WERI-Rb-1 (cell line): ENCODE measurements around the gene RRBP1.

Experiments
- DNase-seq: peaks from one replicate; pipeline ENCODE4 v3.0.0-alpha.2; 2020
- H3K27ac ChIP-seq: fragments of 250-450 bp; sonication (Bioruptor Pico); 2 replicates; pipeline ENCODE4 v1.5.1; 2020; ENCODE audit warnings: mild to moderate bottlenecking, moderate library complexity
- H3K27me3 ChIP-seq: fragments of 250-450 bp; sonication (Bioruptor Pico); 2 replicates; pipeline ENCODE4 v1.5.1; 2021; ENCODE audit warnings: mild to moderate bottlenecking, low read depth, moderate library complexity; ENCODE audit not compliant: insufficient read depth, severe bottlenecking
- H3K36me3 ChIP-seq: fragments of 250-450 bp; sonication (Bioruptor Pico); 2 replicates; pipeline ENCODE4 v1.5.1; 2020; ENCODE audit warnings: mild to moderate bottlenecking, moderate library complexity
- H3K4me3 ChIP-seq: 2 replicates; pipeline ENCODE4 v1.5.1; 2011; ENCODE audit warnings: low read depth, mild to moderate bottlenecking, control low read depth, low read length
- H3K9me3 ChIP-seq: fragments of 250-450 bp; sonication (Bioruptor Pico); 2 replicates; pipeline ENCODE4 v1.5.1; 2021; ENCODE audit warnings: mild to moderate bottlenecking, moderate library complexity; ENCODE audit not compliant: severe bottlenecking
- TF ChIP-seq, protein P1 (sequence below): IDR thresholded peaks from 2 replicates; pipeline ENCODE4 v1.5.1; 2011; ENCODE audit warnings: low read depth, mild to moderate bottlenecking, control low read depth, inconsistent platforms, low read length

Gene RRBP1

DNA sequence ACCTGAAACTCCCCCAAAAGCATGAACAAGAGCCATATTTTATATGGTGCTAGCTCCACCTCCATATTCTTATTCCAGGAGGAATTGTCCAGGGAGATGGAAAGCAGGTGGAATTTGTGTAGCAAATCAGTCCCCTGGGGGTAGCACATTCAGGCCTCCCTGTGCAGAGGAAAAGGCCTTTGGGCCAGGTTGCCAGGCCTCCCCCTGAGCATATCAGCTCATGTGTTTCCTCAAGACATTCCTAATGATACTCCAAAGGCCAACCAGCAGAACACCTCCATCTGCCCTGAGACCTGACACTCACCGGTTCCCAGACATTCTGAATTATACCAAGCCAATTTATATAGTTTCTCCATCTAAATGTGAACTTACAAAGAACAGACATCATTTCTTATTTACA, 15.1 kb upstream of the RRBP1 start:
- DNase-seq = no peak

DNA sequence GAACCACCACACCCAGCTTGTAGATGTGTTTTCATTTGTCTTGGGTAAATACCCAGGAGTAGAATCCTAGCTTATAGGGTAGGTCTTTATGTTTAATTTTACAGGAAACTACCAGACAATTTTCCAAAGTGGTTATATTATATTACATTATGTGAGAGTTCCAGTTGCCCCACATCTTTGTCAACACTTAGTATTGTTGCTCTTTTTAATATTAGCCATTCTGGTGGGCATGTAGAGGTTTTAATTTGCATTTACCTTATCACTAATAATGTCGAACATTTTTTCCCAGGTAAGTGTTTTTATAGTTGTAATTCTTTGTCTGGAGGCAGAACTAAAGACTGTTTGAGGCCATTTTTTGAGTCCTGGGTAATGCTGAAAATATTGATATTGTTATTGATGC, 14.2 kb upstream of the RRBP1 start:
- TF ChIP-seq, protein P1, sequence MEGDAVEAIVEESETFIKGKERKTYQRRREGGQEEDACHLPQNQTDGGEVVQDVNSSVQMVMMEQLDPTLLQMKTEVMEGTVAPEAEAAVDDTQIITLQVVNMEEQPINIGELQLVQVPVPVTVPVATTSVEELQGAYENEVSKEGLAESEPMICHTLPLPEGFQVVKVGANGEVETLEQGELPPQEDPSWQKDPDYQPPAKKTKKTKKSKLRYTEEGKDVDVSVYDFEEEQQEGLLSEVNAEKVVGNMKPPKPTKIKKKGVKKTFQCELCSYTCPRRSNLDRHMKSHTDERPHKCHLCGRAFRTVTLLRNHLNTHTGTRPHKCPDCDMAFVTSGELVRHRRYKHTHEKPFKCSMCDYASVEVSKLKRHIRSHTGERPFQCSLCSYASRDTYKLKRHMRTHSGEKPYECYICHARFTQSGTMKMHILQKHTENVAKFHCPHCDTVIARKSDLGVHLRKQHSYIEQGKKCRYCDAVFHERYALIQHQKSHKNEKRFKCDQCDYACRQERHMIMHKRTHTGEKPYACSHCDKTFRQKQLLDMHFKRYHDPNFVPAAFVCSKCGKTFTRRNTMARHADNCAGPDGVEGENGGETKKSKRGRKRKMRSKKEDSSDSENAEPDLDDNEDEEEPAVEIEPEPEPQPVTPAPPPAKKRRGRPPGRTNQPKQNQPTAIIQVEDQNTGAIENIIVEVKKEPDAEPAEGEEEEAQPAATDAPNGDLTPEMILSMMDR = no peak
- no peak for DNase-seq
- no peaks in the 10 kb centered on the region for H3K36me3 ChIP-seq
- H3K4me3 ChIP-seq = no peak overlapping the region
- H3K27me3 ChIP-seq = no peaks in the 10 kb centered on the region
- H3K9me3 ChIP-seq = peaks cover 6% of the 10 kb centered on the region
- H3K27ac ChIP-seq = no peak overlapping the region

More for the DNA sequence above, 15.1 kb upstream of the RRBP1 start:
- no peaks in the 10 kb centered on the region for H3K27me3 ChIP-seq
- H3K36me3 ChIP-seq = no peaks in the 10 kb centered on the region
- no peak overlapping the region for H3K4me3 ChIP-seq
- H3K9me3 ChIP-seq = peaks cover 6% of the 10 kb centered on the region
- TF ChIP-seq, protein P1 = no peak
- no peak overlapping the region for H3K27ac ChIP-seq

DNA sequence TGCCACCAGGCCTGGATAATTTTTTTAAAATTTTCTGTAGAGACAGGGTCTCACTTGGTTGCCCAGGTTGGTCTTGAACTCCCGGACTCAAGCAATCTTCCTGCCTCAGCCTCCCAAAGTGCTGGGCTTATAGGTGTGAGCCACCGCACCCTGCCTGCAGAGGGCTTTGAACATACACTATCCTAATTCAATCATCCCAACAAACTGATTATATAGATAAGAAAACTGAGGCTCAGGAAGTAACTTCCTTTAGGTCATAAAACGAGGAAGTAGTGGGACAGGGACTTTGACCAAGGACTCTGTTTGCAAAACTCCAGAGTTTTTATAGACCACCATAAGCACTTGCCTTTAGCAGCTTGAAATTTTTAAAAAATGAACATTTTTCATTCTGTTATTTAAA, 12.7 kb upstream of the RRBP1 start:
- no peak overlapping the region for H3K4me3 ChIP-seq
- TF ChIP-seq, protein P1 = no peak
- no peak overlapping the region for H3K27ac ChIP-seq
- no peak for DNase-seq
- peaks cover 6% of the 10 kb centered on the region for H3K9me3 ChIP-seq
- no peaks in the 10 kb centered on the region for H3K36me3 ChIP-seq
- no peaks in the 10 kb centered on the region for H3K27me3 ChIP-seq

DNA sequence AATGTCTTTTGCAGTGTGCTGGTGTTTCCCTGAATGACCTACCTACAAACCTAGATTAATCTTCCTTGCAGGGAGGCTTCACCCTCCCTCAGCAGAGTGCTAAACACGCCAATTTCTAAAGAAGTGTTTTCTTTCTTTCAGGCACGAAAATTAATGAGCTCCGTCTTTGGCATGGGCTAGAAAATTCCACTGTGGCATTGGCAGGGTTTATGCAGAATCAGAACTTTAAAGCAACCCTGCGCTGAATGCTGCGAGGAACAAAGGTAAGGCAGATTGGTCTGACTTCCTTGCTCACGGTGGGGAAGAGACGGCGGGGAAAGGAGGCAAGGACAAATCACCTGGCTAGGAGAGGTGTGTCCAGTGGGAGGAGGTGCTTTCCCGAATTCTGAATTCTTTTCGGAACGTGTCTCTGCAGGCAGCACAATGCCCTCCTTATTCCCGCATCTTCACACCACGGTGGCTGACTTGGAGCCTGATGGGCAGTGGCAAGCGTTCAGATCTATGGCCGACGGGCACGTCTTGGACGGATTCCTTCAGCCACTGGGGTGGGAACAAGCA, 11.5 kb upstream of the RRBP1 start:
- Histone ChIP-seq H3K36me3 (no peaks in the 10 kb centered on the region), H3K27ac (no peak overlapping the region), H3K4me3 (no peak overlapping the region), H3K9me3 (peaks cover 6% of the 10 kb centered on the region), H3K27me3 (no peaks in the 10 kb centered on the region)
- TF ChIP-seq, protein P1 = no peak
- no peak for DNase-seq

DNA sequence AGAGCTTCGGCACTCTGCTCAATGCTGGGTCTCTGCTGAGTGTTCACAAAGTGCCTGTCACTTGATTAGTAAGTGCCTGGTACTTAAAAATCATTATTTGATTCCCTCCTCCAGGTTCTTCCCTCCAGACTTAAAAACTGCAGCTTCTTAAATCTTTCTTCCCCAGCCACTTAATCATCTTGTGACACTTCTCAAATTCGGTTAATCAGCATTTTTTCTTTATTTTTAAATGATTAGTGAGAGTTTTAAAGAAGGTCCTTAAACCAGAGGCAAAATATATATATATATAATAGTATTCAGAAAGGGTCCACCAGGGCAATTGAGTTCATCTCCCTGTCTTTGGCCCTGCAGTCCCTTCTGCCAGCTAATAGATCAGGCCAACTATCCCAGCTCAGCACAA, 9.7 kb upstream of the RRBP1 start:
- no peak for DNase-seq
- Histone ChIP-seq H3K27ac (no peak overlapping the region), H3K27me3 (no peaks in the 10 kb centered on the region), H3K9me3 (peaks cover 10% of the 10 kb centered on the region), H3K36me3 (no peaks in the 10 kb centered on the region), H3K4me3 (no peak overlapping the region)
- TF ChIP-seq, protein P1 = no peak

DNA sequence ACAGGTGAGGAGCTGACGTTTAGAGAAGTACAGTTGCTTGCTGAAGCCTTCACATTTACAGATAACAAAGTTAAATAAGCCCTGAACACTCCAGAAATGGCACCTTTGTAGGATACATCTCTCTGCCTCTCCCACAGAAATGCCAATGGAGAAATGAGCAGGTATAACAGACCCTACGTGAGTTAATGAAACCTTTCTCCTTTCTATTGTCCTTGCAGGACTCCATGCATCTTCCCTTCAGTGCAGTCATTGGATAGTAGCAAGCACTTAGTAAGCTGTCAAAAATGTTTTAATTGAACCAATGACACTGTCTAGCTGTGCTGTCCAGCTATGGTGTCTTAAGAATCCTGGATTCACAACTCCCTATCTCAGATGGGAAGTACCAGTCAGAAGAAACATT, 8.1 kb upstream of the RRBP1 start:
- TF ChIP-seq, protein P1 = no peak
- Histone ChIP-seq H3K4me3 (no peak overlapping the region), H3K9me3 (peaks cover 8% of the 10 kb centered on the region), H3K27me3 (no peaks in the 10 kb centered on the region), H3K27ac (no peak overlapping the region), H3K36me3 (no peaks in the 10 kb centered on the region)
- DNase-seq = no peak
